Neural cell (in vitro differentiated cells): ENCODE data around the gene CDKAL1. TPM values are rescaled to one million over a fixed set of nuclear protein-coding genes. Genes with fewer than 3 reads are reported as not detected.

Source experiments
- H2AFZ ChIP-seq: fragments of 200-600, 300-800 bp; sonication (generic), shearing (Covaris generic); 2 replicates; pipeline ENCODE4 v1.6.0; 2014; ENCODE audit warnings: low read depth, mild to moderate bottlenecking, antibody characterized with exemption, low read length, moderate library complexity
- H3F3A ChIP-seq: fragments of 200-600 bp; shearing (Covaris generic); 2 replicates; pipeline ENCODE4 v1.6.1; 2016; ENCODE audit warnings: mild to moderate bottlenecking, moderate library complexity, mixed read lengths, antibody characterized with exemption, low read length; ENCODE audit not compliant: insufficient read depth, poor library complexity, severe bottlenecking
- H3K27ac ChIP-seq: fragments of 200-600, 300-800 bp; sonication (generic), shearing (Covaris generic); 2 replicates; pipeline ENCODE4 v1.5.1; 2014; ENCODE audit warnings: mild to moderate bottlenecking, low read length, moderate library complexity
- H3K27me3 ChIP-seq: fragments of 300-800, 200-600 bp; sonication (generic), shearing (Covaris generic); 2 replicates; pipeline ENCODE4 v1.6.0; 2014; ENCODE audit warnings: mild to moderate bottlenecking, low read depth, low read length, moderate library complexity; ENCODE audit not compliant: insufficient read depth
- H3K36me3 ChIP-seq: fragments of 300-800, 200-600 bp; sonication (generic), shearing (Covaris generic); 2 replicates; pipeline ENCODE4 v1.5.1; 2014; ENCODE audit warnings: mild to moderate bottlenecking, antibody characterized with exemption, low read length, moderate library complexity; ENCODE audit not compliant: insufficient read depth
- H3K4me2 ChIP-seq: fragments of 300-800, 200-600 bp; sonication (generic), shearing (Covaris generic); 2 replicates; pipeline ENCODE4 v1.6.0; 2014; ENCODE audit warnings: mild to moderate bottlenecking, low read length
- H3K4me3 ChIP-seq: fragments of 300-800, 200-600 bp; sonication (generic), shearing (Covaris generic); 2 replicates; pipeline ENCODE4 v1.5.1; 2014; ENCODE audit warnings: mild to moderate bottlenecking, low read length, moderate library complexity
- H3K79me2 ChIP-seq: fragments of 200-600 bp; shearing (Covaris generic); replicated peaks from 2 replicates; pipeline ENCODE4 v1.6.0; 2014; ENCODE audit warnings: mild to moderate bottlenecking, low read length, moderate library complexity; ENCODE audit not compliant: insufficient read depth
- H3K9ac ChIP-seq: fragments of 300-800, 200-600 bp; sonication (generic), shearing (Covaris generic); 2 replicates; pipeline ENCODE4 v1.6.1; 2016; ENCODE audit warnings: mild to moderate bottlenecking, low read length, mixed read lengths
- H3K9me2 ChIP-seq: fragments of 200-600 bp; shearing (Covaris generic); 2 replicates; pipeline ENCODE4 v1.6.1; 2016; ENCODE audit warnings: mild to moderate bottlenecking, low read length, mixed read lengths; ENCODE audit not compliant: insufficient read depth
- H3K9me3 ChIP-seq: fragments of 200-600, 300-800 bp; sonication (generic), shearing (Covaris generic); 2 replicates; pipeline ENCODE4 v1.6.1; 2016; ENCODE audit warnings: mild to moderate bottlenecking, mixed run types, low read length, moderate library complexity, mixed read lengths
- H4K20me1 ChIP-seq: fragments of 200-600 bp; shearing (Covaris generic); 2 replicates; pipeline ENCODE4 v1.6.1; 2016; ENCODE audit warnings: mild to moderate bottlenecking, mixed run types; ENCODE audit not compliant: insufficient read depth
- CTCF ChIP-seq: fragments of 450-650 bp; IDR thresholded peaks from 2 replicates; pipeline ENCODE4 v1.5.1; 2014; ENCODE audit warnings: antibody characterized with exemption, mild to moderate bottlenecking, moderate library complexity; ENCODE audit not compliant: poor library complexity, severe bottlenecking
- EP300 ChIP-seq: fragments of 450-650 bp; conservative IDR thresholded peaks from 2 replicates; pipeline ENCODE4 v1.6.1; 2014; ENCODE audit warnings: antibody characterized with exemption, mild to moderate bottlenecking, moderate library complexity; ENCODE audit not compliant: poor library complexity, severe bottlenecking
- EZH2 ChIP-seq: fragments of 200-600, 300-800 bp; shearing (Covaris generic), sonication (generic); IDR thresholded peaks from 2 replicates; pipeline ENCODE4 v1.6.1; 2014; ENCODE audit warnings: antibody characterized with exemption, low read length, borderline replicate concordance, mild to moderate bottlenecking; ENCODE audit not compliant: insufficient read depth, poor library complexity, severe bottlenecking
- MXI1 ChIP-seq: fragments of 450-650 bp; conservative IDR thresholded peaks from 2 replicates; pipeline ENCODE4 v1.6.1; 2014; ENCODE audit warnings: antibody characterized with exemption, mild to moderate bottlenecking; ENCODE audit not compliant: poor library complexity, severe bottlenecking
- POLR2AphosphoS5 ChIP-seq: IDR thresholded peaks from 2 replicates; pipeline ENCODE4 v1.6.1; 2012
- RAD21 ChIP-seq: fragments of 450-650 bp; conservative IDR thresholded peaks from 2 replicates; pipeline ENCODE4 v1.6.1; 2014; ENCODE audit warnings: antibody characterized with exemption, mild to moderate bottlenecking, moderate library complexity
- REST ChIP-seq: IDR thresholded peaks from 2 replicates; pipeline ENCODE4 v1.6.1; 2012; ENCODE audit warnings: borderline replicate concordance
- SMC3 ChIP-seq: fragments of 450-650 bp; conservative IDR thresholded peaks from 2 replicates; pipeline ENCODE4 v1.6.1; 2014; ENCODE audit warnings: antibody characterized with exemption, mild to moderate bottlenecking, moderate library complexity; ENCODE audit not compliant: poor library complexity
- TAF1 ChIP-seq: IDR thresholded peaks from 2 replicates; pipeline ENCODE4 v1.6.1; 2012; ENCODE audit warnings: low read depth
- polyA plus RNA-seq: library from polyadenylated mRNA; depleted of rRNA; stranded (reverse); fragments of >200 nt; gene quantifications from 2 replicates; pipeline ENCODE4 v1.2.3, GENCODE V29; 2014

CDKAL1 gene
- polyA plus RNA-seq, 1 donor from 2014 or later, result 10.7 TPM

- Histone ChIP-seq H3K9me3 (no peaks in the 10 kb centered on the region), H3K27me3 (no peaks in the 10 kb centered on the region), H3K9me2 (no peaks in the 10 kb centered on the region), H3K27ac (peak overlapping the region; percentile 10), H2AFZ (no peak overlapping the region), H3K4me3 (no peak overlapping the region), H4K20me1 (no peaks in the 10 kb centered on the region), H3K4me2 (no peak overlapping the region), H3F3A (no peaks in the 10 kb centered on the region), H3K36me3 (no peaks in the 10 kb centered on the region), H3K79me2 (no peaks in the 10 kb centered on the region), H3K9ac (no peak overlapping the region)
- TF ChIP-seq EZH2 (no peak), TAF1 (no peak), SMC3 (peak; percentile 46), REST (peak; percentile 38), CTCF (peak; percentile 48), EP300 (no peak), MXI1 (no peak), POLR2AphosphoS5 (no peak), RAD21 (peak; percentile 52)
Measured at GRCh38 chr6:20952699-20953474, 418.6 kb downstream of the CDKAL1 start.

- H2AFZ ChIP-seq, result no peak overlapping the region
- H3K79me2 ChIP-seq, result no peaks in the 10 kb centered on the region
- no peak overlapping the region for H3K9ac ChIP-seq
- TF ChIP-seq REST (no peak), CTCF (no peak), RAD21 (no peak), EP300 (no peak), POLR2AphosphoS5 (no peak), TAF1 (no peak)
- no peaks in the 10 kb centered on the region for H3K27me3 ChIP-seq
- no peak overlapping the region for H3K4me2 ChIP-seq
- no peaks in the 10 kb centered on the region for H4K20me1 ChIP-seq
- H3K36me3 ChIP-seq, result no peaks in the 10 kb centered on the region
- H3K27ac ChIP-seq, result no peak overlapping the region
- no peak overlapping the region for H3K4me3 ChIP-seq
- no peaks in the 10 kb centered on the region for H3K9me2 ChIP-seq
- no peaks in the 10 kb centered on the region for H3F3A ChIP-seq
- no peaks in the 10 kb centered on the region for H3K9me3 ChIP-seq
Measured at GRCh38 chr6:20954315-20954714, 420.1 kb downstream of the CDKAL1 start.
